Stimulated activated CD4-positive, alpha-beta T cell treated with anti-CD3 and anti-CD28 coated beads, Interleukin-15, amount 100 ng/mL, for 1 hour (primary cell): ENCODE data around the gene ANP32B.
"Not testable (repeated sequence)": the region's sequence is repeated elsewhere in the genome, so short reads cannot be mapped to it uniquely, and the experiment has no call there.

Experiments used
- DNase-seq, 2 donors: peaks; one replicate each; pipeline ENCODE4 v3.0.0-alpha.2; 2020; ENCODE audit warnings: low read depth in 1 of 2, low spot score in 1 of 2

Gene ANP32B

DNA sequence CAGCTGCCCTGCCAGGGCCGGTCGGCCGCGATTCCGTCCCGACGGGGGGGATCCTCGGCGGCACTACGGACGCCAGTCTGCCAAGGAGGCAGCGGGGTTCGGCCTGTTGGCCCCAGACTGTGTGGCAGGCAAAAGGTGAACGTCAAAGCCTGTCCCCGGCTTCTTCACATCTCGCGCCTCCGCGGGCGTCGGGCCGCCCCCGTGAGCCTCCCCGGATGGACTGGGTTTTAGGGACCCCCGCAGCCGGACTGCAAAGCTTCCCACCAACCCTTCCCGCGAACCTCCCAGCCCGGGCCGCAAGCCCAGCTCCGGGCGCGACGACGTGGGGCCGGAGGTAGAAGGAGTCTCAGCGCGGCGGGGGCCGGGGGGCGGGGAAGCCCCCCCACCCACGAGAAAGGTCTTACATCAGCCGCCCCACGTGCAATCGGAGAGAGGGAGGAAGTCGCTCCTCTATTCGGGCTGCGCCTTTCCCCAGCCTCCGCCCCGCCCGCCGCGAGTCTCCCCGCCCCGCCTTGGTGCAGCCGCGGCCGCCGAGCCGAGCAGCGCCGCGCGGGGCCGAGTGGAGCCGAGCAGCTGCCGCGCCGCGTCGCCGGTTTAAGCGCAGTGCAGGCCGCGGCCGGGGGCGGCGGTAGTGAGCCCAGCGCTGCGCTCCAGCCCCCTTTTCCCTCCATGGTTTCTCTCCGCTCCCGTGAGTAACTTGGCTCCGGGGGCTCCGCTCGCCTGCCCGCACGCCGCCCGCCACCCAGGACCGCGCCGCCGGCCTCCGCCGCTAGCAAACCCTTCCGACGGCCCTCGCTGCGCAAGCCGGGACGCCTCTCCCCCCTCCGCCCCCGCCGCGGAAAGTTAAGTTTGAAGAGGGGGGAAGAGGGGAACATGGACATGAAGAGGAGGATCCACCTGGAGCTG, at the start of gene ANP32B:
Gene ANP32B (plus strand): TSS at position 659 of the 906 bp plus-strand sequence. CDS start 215 bp downstream, at position 874.
- peak; percentile 89 to 97 for DNase-seq

DNA sequence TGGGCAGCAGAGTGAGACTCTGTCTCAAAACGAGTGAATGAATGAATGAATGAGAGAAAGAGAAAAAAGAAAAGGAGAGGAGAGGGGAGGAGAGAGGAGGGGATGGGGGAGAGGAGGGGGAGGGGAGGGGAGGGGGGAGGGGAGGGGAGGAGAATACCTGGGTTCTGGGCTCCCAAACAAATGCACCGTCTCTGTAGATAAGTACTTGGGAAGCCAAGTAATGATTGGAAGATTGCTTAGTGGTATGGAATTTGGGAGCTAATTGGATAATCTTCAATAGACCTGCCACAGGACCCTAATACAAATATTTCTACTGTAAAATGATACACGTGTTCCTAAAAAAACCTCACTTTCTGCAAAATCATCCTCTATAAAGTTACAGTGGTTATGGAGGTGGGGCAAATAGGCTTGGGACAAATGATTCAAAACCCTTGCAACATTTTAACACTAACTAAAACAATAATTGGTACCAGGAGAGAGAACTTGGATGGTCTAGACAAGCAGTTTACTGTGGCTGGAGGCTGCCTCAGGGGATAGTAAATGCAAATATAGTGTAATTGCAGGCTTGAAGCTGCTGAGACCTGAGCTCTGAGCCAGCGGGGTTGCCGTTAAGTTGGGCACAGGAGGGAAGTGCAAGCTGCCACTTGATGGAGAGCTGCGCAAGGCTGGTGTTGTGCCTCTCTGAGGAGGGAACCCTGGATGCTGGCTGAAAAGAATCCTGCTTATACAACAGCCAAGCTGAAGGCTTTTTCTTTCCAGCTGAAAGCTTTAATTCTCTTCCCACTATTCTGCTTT, 48.6 kb upstream of the ANP32B start:
- DNase-seq, result no peak

- no peak for DNase-seq
These were observed 47.9 kb upstream of the ANP32B start for GRCh38 chr9:97935276-97935675.

DNA sequence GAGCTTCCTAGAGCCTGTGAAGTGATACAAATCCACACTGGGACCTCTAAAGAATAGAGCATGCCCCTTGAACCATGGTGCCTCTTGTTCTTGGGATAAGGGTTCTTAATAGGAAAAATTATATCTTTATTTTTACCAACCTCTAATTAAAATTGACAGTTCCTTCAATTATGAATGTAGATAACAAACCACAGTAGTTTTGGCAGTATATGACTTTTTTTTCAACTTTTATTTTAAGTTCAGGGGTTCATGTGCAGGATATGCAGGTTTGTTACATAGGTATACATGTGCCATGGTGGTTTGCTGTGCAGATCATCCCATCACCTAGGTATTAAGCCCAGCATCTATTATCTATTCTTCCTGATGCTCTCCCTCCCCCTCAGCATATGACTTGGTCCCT, 46.1 kb upstream of the ANP32B start:
- no peak for DNase-seq

DNA sequence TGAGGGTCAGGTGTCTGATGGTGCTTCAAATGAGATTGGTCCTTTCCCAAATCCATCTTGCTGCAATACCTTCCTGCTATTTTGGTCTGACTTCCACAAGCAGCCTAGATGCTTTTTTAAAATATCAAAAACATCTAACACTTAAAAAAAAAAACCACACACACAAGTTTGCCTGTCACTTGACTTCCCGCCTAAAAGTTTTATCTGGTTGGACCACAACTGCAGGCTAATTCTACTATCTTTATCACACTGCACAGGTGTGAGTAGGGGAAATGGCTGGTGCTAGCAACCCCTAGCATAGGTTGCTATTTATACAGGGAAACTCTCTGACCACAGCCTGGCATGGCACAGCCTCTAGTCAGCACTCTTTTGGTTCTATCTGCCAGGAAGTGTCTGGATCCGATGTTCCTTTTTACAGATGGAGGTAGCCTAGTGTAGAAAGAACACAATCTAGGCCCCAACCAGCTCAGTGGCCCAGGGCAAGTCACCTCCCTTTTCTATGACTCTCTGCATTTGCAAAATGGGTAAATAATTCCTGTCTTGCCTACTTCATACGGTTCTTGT, 45.0 kb upstream of the ANP32B start, which contains the start of gene HEMGN:
Gene HEMGN (minus strand): TSS at position 92 of the 564 bp plus-strand sequence. CDS start 36 bp downstream, at position 56.
- no peak for DNase-seq

DNA sequence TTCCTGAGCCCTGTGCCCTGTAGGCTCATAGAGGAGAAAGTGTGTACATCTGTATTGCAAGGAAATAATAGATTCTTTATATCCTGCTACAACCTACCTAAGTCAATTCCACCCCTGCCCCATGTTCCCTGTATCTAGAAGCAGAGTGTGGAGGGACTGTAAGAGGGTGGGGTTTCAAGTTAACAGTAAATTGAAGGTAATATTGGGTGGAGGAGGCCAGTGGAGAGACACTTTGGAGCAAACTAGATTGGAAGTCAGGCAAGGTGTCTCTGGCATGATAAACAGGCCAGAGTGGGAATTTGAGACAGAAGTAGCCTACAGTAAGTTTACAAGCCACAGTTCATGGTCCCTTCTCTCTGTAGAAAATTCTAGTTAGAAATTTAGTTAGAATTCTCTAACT, 42.9 kb upstream of the ANP32B start:
- DNase-seq, result no peak

DNA sequence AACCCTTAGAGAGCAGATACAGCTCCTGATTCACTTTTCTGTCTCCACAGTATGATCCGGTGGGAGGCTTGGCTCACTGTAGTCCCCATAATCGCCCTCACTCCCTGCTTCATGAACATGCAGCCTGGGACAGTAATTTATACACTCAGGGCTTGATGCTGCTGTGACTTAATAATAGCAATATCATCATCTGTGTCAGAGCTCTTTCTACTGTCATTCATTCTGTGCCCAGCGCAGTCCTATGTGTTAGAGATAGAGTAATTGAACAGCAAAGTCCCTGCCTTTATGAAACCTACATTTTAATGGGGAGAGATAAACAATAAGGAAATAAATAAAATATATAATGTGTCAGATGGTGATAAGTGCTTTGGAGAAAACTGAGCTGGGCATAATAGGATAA, 42.4 kb upstream of the ANP32B start:
- no peak for DNase-seq

- DNase-seq, result no peak
These were observed 41.8 kb upstream of the ANP32B start for GRCh38 chr9:97941323-97941722.

GRCh38 chr9:97943308-97943855, 39.8 kb upstream of the ANP32B start:
- DNase-seq, result no peak

GRCh38 chr9:97944612-97945011, 38.5 kb upstream of the ANP32B start:
- no peak for DNase-seq

- DNase-seq, result not testable (repeated sequence)
These were observed 37.7 kb upstream of the ANP32B start for GRCh38 chr9:97945470-97945869.

DNA sequence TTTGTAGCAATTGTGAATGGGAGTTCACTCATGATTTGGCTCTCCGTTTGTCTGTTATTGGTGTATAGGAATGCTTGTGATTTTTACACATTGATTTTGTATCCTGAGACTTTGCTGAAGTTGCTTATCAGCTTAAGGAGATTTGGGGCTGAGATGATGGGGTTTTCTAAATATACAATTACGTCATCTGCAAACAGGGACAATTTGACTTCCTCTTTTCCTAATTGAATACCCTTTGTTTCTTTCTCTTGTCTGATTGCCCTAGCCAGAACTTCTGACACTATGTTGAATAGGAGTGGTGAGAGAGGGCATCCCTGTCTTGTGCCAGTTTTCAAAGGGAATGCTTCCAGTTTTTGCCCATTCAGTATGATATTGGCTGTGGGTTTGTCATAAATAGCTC, 36.0 kb upstream of the ANP32B start:
- DNase-seq, result not testable (repeated sequence)

DNA sequence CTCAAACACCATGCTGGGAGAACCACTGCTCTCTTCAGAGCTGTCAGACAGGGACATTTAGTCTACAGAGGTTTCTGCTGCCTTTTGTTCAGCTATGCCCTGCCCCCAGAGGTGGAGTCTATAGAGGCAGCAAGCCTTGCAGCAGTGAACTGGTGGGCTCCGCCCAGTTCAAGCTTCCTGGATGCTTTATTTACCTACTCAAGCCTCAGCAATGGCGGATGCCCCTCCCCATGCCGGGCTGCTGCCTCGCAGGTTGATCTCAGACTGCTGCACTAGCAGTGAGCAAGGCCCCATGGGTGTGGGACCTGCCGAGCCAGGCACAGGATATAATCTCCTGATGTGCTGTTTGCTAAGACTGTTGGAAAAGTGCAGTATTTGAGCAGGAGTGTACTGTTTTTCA, 32.3 kb upstream of the ANP32B start:
- not testable (repeated sequence) for DNase-seq

DNA sequence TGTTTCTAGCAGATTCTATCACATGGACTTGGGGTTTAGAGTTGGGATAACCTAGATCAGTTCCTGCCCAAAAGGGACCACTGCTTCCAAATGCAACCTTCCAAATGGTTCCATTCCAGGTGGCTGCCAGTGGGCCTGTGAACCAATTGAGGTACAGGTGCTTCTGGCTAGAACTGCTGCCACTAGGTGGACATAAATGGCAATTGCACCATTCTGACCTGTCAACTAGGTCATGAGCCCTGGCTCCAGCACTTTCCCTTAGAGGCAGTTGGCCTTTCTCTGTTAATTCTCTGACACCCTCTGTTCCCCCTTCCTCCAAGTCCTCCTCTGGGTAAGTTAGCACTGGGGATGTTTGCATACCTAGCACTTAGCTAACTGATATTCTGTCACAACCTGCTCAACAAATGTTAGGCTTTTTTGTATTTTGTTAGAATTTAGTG, 28.6 kb upstream of the ANP32B start:
- peak; percentile 5 to 21 for DNase-seq

GRCh38 chr9:97956331-97956730, 26.8 kb upstream of the ANP32B start:
- DNase-seq, result no peak

DNA sequence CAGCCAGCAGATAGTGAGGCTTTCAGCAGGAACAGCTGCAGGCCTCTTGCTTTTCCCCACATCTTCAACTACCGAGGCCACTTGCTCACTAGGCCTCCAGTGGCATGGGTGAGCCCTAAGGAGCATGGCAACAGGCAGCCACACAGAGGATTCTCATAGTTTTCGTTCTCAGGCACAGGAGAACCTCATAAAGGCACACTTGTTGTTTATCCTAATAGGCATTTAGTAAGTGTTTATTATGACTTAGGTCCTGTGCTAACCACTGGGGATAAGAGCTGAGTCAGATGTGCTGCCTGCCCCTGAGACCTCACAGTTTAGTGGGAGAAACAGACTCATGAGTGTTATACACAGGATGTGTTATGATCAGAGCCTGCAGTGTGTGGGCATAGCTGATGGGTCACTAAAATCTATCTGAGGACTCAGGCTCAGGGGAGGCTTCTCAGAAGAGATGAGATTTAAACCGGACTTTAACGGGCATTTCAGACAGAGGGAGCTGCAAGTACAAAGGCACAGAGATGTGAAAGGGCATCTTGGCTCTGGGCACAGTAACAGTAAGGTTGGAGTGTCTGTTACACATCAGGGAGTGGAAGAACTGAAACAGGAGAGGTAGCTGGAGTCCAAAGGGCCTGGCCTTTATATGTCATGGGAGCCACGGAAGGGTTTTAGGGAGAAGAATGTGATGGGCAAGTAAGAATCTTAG, 24.2 kb upstream of the ANP32B start:
- no peak for DNase-seq

- DNase-seq, result no peak
These were observed 23.6 kb upstream of the ANP32B start for GRCh38 chr9:97959585-97959984.

- not testable (repeated sequence) for DNase-seq
These were observed 22.3 kb upstream of the ANP32B start for GRCh38 chr9:97960678-97961328.

DNA sequence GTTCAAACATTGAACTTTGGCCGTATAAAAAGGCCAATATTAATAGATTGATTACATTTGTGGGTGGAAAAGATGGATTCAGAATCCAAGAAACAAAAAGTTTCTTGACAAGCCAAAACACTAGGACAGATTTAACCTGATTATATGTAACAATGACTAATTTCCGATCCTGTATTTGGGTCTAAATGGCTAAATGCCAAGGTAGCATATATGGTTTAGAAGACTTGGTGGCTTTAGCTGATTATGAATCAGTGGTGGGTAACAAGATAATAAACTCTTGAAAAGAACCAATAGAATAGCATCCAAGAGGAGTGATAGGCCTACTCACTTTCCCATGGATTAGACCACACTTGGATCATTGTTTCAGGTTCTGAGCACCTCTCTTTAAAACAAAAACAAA, 21.8 kb upstream of the ANP32B start:
- no peak for DNase-seq

- no peak for DNase-seq
These were observed 21.0 kb upstream of the ANP32B start for GRCh38 chr9:97962136-97962535.
